Neural progenitor cell (in vitro differentiated cells): ENCODE data around the gene ICE1. TPM values are rescaled to one million over a fixed set of nuclear protein-coding genes. Genes with fewer than 3 reads are reported as not detected.

Experiments used
- DNase-seq: peaks from one replicate; pipeline ENCODE4 v3.0.0-alpha.2; 2016; ENCODE audit warnings: low spot score
- H2AFZ ChIP-seq: fragments of 200-600 bp; sonication (generic); replicated peaks from 2 replicates; pipeline ENCODE4 v1.6.1; 2016; ENCODE audit warnings: antibody characterized with exemption
- H3F3A ChIP-seq: fragments of 200-600 bp; sonication (generic); 2 replicates; pipeline ENCODE4 v1.6.1; 2016; ENCODE audit warnings: antibody characterized with exemption, low read depth
- H3K27ac ChIP-seq: fragments of 200-600 bp; sonication (generic); 2 replicates; pipeline ENCODE4 v1.5.1; 2016; ENCODE audit warnings: mild to moderate bottlenecking
- H3K27me3 ChIP-seq: fragments of 200-600 bp; sonication (generic); 2 replicates; pipeline ENCODE4 v1.6.1; 2016; ENCODE audit warnings: mild to moderate bottlenecking, moderate library complexity
- H3K36me3 ChIP-seq: fragments of 200-600 bp; sonication (generic); 2 replicates; pipeline ENCODE4 v1.5.1; 2016
- H3K4me1 ChIP-seq: fragments of 200-600 bp; sonication (generic); 2 replicates; pipeline ENCODE4 v1.6.1; 2016; ENCODE audit warnings: mixed run types
- H3K4me2 ChIP-seq: fragments of 200-600 bp; sonication (generic); 2 replicates; pipeline ENCODE4 v1.6.1; 2016
- H3K4me3 ChIP-seq: fragments of 200-600 bp; sonication (generic); 2 replicates; pipeline ENCODE4 v1.5.1; 2016
- H3K79me2 ChIP-seq: fragments of 200-600 bp; sonication (generic); 2 replicates; pipeline ENCODE4 v1.6.1; 2016; ENCODE audit warnings: low read depth
- H3K9ac ChIP-seq: fragments of 200-600 bp; sonication (generic); 2 replicates; pipeline ENCODE4 v1.6.1; 2016
- H3K9me3 ChIP-seq: fragments of 200-600 bp; sonication (generic); 2 replicates; pipeline ENCODE4 v1.5.1; 2016; ENCODE audit warnings: low read depth
- H4K20me1 ChIP-seq: fragments of 200-600 bp; sonication (generic); 2 replicates; pipeline ENCODE4 v1.6.1; 2016; ENCODE audit warnings: low read depth
- H3K27ac Mint-ChIP-seq: 3 replicates; pipeline ENCODE4 v1.8.0; 2021; ENCODE audit warnings: mixed read lengths
- H3K27me3 Mint-ChIP-seq: 2 replicates; pipeline ENCODE4 v1.8.0; 2022; ENCODE audit warnings: low read depth, mild to moderate bottlenecking, inconsistent platforms, moderate library complexity, mixed read lengths; ENCODE audit not compliant: insufficient read depth
- H3K36me3 Mint-ChIP-seq: 3 replicates; pipeline ENCODE4 v1.8.0; 2021; ENCODE audit warnings: mixed read lengths
- H3K4me1 Mint-ChIP-seq: 3 replicates; pipeline ENCODE4 v1.8.0; 2021; ENCODE audit warnings: mixed read lengths
- H3K4me3 Mint-ChIP-seq: 3 replicates; pipeline ENCODE4 v1.8.0; 2021; ENCODE audit warnings: mild to moderate bottlenecking, moderate library complexity, mixed read lengths
- H3K9me3 Mint-ChIP-seq: 3 replicates; pipeline ENCODE4 v1.8.0; 2020; ENCODE audit warnings: mixed read lengths
- EZH2 ChIP-seq: fragments of 200-600 bp; sonication (generic); IDR thresholded peaks from 2 replicates; pipeline ENCODE4 v1.6.1; 2017; ENCODE audit warnings: antibody characterized with exemption, mild to moderate bottlenecking, moderate library complexity
- EZH2phosphoT487 ChIP-seq: fragments of 200-600 bp; sonication (generic); IDR thresholded peaks from 2 replicates; pipeline ENCODE4 v1.6.1; 2017; ENCODE audit warnings: antibody characterized with exemption
- total RNA-seq: library from RNA; depleted of rRNA; stranded (reverse); fragments of >200 nt; gene quantifications from 2 replicates; pipeline ENCODE4 v1.2.3, GENCODE V29; 2015; ENCODE audit warnings: low replicate concordance
- TF ChIP-seq, protein P1 (sequence below): fragments of 200-600 bp; sonication (generic); IDR thresholded peaks from 2 replicates; pipeline ENCODE4 v1.5.1; 2017; ENCODE audit warnings: antibody characterized with exemption, mild to moderate bottlenecking

Gene ICE1
- total RNA-seq, 1 donor from 2014 or later, result 47.6 TPM

DNA sequence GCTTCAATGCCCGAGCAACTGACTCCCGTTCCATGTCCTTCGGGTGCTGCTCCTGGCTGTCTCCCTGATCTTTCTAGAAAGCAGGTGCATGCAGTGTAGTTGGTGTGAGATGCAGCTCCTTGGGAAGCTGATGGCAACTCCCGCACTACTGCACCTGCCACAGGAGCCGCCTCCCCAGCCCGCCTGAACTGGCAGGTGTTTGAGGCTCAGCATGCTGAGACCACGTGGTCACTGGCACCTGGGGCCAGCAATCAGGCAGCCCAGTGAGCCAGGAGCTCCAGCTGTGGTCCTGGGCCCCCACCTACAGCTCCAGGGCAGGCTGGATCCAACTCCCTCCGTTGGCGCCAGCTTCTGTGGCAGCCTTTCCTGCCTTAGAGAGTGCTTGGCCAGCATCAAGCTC lies 111.5 kb downstream of the ICE1 start:
- H3K4me3 Mint-ChIP-seq, result no peak overlapping the region
- H3F3A ChIP-seq, result no peaks in the 10 kb centered on the region
- no peaks in the 10 kb centered on the region for H3K36me3 ChIP-seq
- no peaks in the 10 kb centered on the region for H3K79me2 ChIP-seq
- no peaks in the 10 kb centered on the region for H3K36me3 Mint-ChIP-seq
- H3K9me3 ChIP-seq, result no peaks in the 10 kb centered on the region
- H3K27me3 Mint-ChIP-seq, result peaks cover 20% of the 10 kb centered on the region
- H3K4me1 ChIP-seq, result no peaks in the 10 kb centered on the region
- DNase-seq, result no peak
- peaks cover 16% of the 10 kb centered on the region for H3K4me1 Mint-ChIP-seq
- no peak overlapping the region for H3K27ac Mint-ChIP-seq
- H4K20me1 ChIP-seq, result no peaks in the 10 kb centered on the region
- no peak overlapping the region for H2AFZ ChIP-seq
- TF ChIP-seq EZH2phosphoT487, result no peak
- TF ChIP-seq, protein P1, sequence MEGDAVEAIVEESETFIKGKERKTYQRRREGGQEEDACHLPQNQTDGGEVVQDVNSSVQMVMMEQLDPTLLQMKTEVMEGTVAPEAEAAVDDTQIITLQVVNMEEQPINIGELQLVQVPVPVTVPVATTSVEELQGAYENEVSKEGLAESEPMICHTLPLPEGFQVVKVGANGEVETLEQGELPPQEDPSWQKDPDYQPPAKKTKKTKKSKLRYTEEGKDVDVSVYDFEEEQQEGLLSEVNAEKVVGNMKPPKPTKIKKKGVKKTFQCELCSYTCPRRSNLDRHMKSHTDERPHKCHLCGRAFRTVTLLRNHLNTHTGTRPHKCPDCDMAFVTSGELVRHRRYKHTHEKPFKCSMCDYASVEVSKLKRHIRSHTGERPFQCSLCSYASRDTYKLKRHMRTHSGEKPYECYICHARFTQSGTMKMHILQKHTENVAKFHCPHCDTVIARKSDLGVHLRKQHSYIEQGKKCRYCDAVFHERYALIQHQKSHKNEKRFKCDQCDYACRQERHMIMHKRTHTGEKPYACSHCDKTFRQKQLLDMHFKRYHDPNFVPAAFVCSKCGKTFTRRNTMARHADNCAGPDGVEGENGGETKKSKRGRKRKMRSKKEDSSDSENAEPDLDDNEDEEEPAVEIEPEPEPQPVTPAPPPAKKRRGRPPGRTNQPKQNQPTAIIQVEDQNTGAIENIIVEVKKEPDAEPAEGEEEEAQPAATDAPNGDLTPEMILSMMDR, result no peak
- no peak for TF ChIP-seq EZH2
- H3K27me3 ChIP-seq, result no peaks in the 10 kb centered on the region
- peaks cover 2% of the 10 kb centered on the region for H3K9me3 Mint-ChIP-seq
- no peak overlapping the region for H3K4me2 ChIP-seq
- H3K4me3 ChIP-seq, result no peak overlapping the region
- H3K9ac ChIP-seq, result no peak overlapping the region
- no peak overlapping the region for H3K27ac ChIP-seq

DNA sequence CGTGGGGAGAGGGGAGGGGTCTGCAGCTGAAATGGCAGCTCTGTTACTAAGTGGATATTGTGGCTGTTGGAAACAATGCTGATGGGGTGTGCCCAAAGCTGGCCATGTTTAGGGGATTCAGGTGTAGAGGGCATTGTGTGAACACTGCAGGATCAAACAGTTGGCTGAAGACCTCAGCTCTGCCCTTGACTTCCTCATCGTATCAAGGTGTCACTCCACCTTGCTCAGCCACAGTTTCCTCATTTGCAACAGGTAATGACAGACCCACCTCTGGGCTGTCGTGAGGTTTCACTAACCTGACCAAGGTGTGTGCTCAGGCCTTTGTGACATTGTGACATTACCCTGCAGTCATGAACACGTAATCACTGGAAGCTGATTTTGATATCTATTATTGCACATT lies 111.9 kb downstream of the ICE1 start:
- Histone ChIP-seq H3K4me1 (no peaks in the 10 kb centered on the region), H3K27me3 (no peaks in the 10 kb centered on the region), H3K9me3 (no peaks in the 10 kb centered on the region), H3K79me2 (no peaks in the 10 kb centered on the region), H3F3A (no peaks in the 10 kb centered on the region), H3K36me3 (no peaks in the 10 kb centered on the region), H3K9ac (no peak overlapping the region), H4K20me1 (no peaks in the 10 kb centered on the region), H3K27ac (no peak overlapping the region), H3K4me3 (no peak overlapping the region), H2AFZ (no peak overlapping the region), H3K4me2 (no peak overlapping the region)
- H3K27me3 Mint-ChIP-seq, result peaks cover 20% of the 10 kb centered on the region
- no peak overlapping the region for H3K27ac Mint-ChIP-seq
- no peak for DNase-seq
- H3K9me3 Mint-ChIP-seq, result no peaks in the 10 kb centered on the region
- H3K36me3 Mint-ChIP-seq, result no peaks in the 10 kb centered on the region
- peaks cover 19% of the 10 kb centered on the region for H3K4me1 Mint-ChIP-seq
- no peak overlapping the region for H3K4me3 Mint-ChIP-seq
- no peak for TF ChIP-seq EZH2phosphoT487
- TF ChIP-seq, protein P1, result no peak
- TF ChIP-seq EZH2, result no peak

DNA sequence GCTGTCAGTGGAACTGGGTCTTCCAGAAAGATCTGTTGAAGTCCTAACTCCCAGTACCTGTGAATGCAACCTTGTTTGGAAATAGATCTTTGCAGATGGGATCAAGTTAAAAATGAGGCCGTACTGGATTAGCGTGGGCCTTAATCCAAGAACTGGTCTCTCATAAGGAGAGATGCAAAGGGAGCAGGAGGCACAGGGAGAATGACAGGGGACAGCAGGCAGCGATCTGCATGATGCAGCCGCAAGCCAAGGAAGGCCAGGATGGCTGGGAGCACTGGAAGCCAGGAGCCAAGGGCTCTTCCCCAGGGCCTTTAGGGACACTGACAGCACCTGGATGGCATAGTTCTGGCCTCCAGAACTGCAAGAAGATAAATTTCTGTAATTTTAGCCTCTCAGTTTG lies 114.4 kb downstream of the ICE1 start:
- Mint-ChIP-seq H3K36me3 (no peaks in the 10 kb centered on the region), H3K4me3 (no peak overlapping the region), H3K4me1 (peaks cover 27% of the 10 kb centered on the region), H3K9me3 (peaks cover 3% of the 10 kb centered on the region), H3K27me3 (peaks cover 22% of the 10 kb centered on the region), H3K27ac (no peak overlapping the region)
- H3K27me3 ChIP-seq, result no peaks in the 10 kb centered on the region
- H3K9ac ChIP-seq, result no peak overlapping the region
- no peaks in the 10 kb centered on the region for H3K4me1 ChIP-seq
- no peak overlapping the region for H3K27ac ChIP-seq
- no peak overlapping the region for H3K4me3 ChIP-seq
- H3K79me2 ChIP-seq, result no peaks in the 10 kb centered on the region
- H4K20me1 ChIP-seq, result no peaks in the 10 kb centered on the region
- DNase-seq, result no peak
- no peaks in the 10 kb centered on the region for H3K9me3 ChIP-seq
- no peak overlapping the region for H2AFZ ChIP-seq
- H3F3A ChIP-seq, result no peaks in the 10 kb centered on the region
- no peak overlapping the region for H3K4me2 ChIP-seq
- H3K36me3 ChIP-seq, result no peaks in the 10 kb centered on the region
- TF ChIP-seq EZH2phosphoT487 (no peak), EZH2 (no peak)

DNA sequence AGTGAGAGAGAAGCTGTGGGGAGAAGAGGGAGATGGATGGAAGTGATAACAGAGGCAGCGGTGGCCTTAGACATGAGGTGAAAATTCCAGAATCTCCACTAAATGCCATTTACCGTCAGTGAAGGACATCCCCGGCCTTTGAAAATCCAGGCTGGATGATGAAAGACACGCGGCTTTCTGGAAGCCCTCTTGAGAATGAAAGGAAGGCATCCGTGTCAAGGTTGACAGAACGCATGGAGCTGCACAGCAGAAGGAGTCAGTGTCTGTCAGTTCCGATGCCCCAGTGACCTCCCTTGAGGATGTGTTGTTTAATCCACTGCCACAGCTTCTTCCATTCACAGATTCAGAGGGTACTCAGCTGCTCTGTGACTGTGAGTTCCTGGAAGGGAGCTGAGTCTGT lies 114.9 kb downstream of the ICE1 start:
- Mint-ChIP-seq H3K4me3 (no peak overlapping the region), H3K9me3 (peaks cover 3% of the 10 kb centered on the region), H3K4me1 (peaks cover 27% of the 10 kb centered on the region), H3K27me3 (peaks cover 22% of the 10 kb centered on the region), H3K27ac (no peak overlapping the region), H3K36me3 (no peaks in the 10 kb centered on the region)
- Histone ChIP-seq H3K36me3 (no peaks in the 10 kb centered on the region), H3K4me3 (no peak overlapping the region), H3K27ac (no peak overlapping the region), H3K4me2 (no peak overlapping the region), H3K9me3 (no peaks in the 10 kb centered on the region), H3K79me2 (no peaks in the 10 kb centered on the region), H3K4me1 (no peaks in the 10 kb centered on the region), H2AFZ (no peak overlapping the region), H3K9ac (no peak overlapping the region), H4K20me1 (no peaks in the 10 kb centered on the region), H3K27me3 (no peaks in the 10 kb centered on the region), H3F3A (no peaks in the 10 kb centered on the region)
- no peak for DNase-seq
- TF ChIP-seq EZH2phosphoT487 (no peak), EZH2 (no peak)
- TF ChIP-seq, protein P1, result no peak
